Kidney capillary endothelial cell (primary cell): ENCODE measurements around the gene STX12.
"Not testable (repeated sequence)": the region's sequence is repeated elsewhere in the genome, so short reads cannot be mapped to it uniquely, and the experiment has no call there.

Experiments
- DNase-seq: peaks from one replicate; pipeline ENCODE4 v3.0.0-alpha.2; 2018; ENCODE audit warnings: low spot score

The STX12 gene

DNA sequence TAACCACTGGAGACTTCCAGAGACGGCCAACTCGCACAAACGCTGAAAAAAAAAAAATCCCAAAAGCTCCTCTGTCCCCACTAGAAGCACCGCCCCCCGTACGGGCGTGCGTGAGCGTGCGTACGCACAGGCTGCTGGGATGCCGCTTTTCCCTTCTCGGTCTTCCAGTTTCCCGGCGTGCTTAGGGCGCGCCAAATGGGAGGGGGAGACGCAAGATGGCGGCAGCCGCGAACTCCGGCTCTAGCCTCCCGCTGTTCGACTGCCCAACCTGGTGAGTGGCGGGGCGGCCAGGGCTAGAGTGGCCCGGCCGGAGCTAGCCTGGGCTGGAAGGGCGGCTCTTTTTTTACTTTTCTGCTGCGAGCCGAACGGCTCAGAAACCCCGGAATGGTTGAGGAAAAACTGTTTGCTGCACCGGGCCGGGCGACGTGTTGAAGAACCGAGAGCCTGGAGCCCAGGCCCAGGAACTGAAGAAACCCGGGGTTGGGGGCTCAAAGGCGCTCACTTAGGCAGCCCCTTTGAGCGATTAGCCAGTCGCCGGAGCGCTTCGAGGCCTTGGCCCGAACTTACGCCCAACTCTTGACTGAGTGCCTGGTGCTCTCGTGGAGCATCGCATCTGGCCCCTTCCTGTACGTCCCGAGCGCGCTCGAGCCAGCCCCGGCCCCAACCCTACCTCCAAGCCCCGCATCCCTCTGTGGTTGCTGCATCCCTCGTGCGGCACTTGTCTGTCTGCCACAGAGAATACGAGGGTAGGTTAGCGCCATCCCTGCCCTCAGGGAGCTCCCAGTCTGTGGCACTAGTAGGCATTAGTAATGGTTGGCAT, 57.8 kb downstream of the STX12 start, which contains the start of gene PPP1R8:
TSS of gene PPP1R8 (plus strand) at position 162 of the 820 bp plus-strand sequence. CDS start at position 216, 54 bp downstream.
- peak; percentile 89 for DNase-seq

DNA sequence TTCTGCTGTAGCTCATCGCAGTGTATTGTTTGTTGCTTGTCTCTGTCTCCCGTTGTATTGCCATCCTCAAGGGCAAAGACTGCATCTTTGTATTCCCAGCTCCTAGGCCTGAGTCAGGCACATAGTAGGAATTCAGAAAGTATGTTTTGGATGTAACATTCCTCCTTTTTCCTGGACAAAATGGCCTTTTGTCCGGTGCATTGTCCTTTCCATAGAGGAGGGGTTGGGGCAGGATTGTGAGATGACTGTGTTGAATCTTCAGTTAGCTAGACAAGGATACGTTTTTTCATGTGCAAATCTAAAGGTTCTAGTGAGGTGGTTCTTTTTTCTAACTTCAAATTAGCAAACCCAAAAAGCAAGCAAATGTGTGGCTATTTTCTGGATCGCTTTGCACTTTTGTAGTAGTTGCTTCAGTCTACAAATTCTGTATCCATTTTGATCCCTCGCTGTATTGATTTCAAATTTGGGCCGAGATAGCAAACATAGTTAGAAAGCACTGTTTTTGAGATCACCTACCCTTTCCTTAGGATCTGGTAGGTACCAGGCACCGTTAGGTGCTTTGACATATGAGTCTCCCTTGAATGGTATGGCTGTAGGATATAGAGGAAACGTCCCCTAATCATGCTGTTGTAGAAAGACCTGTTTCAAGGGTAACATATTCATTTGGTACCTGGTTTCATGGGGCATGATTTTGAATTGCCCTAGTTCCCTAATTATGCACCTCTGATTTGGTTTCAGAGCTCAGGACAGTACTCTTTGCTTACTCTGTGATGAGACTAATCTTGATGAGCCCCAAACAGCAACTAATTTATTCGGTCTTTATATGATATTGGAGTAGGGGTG, 58.8 kb downstream of the STX12 start:
- DNase-seq = peak; percentile 26

GRCh38 chr1:27832762-27833161, 59.7 kb downstream of the STX12 start:
- no peak for DNase-seq

DNA sequence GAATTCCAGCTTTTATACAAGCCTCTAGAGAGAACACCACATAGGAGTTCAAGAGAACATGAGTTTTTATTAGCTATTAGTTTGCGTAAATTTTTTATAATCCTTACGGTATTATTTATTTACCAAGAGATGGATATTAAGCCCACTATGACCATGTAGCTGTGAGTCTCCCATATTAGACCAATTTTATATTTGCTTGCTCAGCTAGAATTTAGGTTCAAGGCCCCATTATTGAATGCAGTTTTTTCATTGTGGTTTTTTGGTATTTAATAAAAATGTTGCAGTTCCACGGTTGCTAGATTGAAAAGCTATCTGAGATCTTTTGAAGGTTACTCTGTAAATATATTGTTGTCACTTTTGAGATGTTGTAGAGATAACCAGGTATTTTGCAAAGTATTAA, 60.5 kb downstream of the STX12 start:
- no peak for DNase-seq

DNA sequence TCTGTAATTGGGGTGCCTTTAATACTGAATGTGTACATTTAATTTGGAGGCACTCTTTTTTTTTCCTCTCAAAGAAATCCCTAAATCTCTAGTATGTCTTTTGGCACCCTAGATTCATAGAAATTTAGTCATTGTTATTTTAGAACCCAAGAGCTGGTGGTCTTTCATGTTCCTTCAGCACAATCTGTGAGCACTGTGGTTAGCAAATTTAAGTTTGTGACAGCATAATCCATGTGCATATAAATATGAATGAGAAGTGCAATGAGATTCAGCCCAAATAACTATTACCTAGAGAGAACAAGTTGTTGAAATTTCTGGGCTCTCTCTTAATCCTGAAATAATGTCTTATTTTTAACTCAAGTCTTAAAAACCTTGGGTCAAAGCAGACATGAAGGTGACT, 62.0 kb downstream of the STX12 start:
- DNase-seq = no peak

DNA sequence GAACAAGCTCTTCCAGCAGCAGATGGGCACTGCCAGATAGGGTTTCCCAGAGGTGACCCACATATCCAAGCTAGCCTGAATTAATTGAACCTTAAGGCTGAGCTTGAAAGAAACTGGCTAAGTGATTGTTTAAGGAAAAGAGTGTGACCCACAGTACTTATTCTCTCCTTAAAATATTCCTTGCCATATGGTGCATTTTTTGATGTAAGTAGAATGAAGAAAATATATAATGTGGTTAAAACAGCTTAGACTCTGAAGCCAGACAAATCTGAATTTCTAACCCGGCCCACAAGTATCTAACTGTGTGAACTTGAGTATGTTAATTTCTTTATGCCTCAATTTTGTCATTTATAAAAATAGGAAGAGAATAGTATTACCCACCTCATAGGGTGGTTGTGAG, 62.5 kb downstream of the STX12 start:
- no peak for DNase-seq

DNA sequence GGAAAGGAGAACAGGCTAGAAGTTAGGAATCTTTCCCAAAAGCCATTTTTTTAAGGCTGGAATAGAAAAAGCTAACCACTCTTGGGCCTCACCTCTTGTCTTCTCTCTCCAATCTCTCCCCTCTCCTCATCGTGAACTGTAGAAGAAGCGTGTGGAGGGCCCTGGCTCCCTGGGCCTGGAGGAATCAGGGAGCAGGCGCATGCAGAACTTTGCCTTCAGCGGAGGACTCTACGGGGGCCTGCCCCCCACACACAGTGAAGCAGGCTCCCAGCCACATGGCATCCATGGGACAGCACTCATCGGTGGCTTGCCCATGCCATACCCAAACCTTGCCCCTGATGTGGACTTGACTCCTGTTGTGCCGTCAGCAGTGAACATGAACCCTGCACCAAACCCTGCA, 76.9 kb downstream of the STX12 start:
- DNase-seq = no peak

DNA sequence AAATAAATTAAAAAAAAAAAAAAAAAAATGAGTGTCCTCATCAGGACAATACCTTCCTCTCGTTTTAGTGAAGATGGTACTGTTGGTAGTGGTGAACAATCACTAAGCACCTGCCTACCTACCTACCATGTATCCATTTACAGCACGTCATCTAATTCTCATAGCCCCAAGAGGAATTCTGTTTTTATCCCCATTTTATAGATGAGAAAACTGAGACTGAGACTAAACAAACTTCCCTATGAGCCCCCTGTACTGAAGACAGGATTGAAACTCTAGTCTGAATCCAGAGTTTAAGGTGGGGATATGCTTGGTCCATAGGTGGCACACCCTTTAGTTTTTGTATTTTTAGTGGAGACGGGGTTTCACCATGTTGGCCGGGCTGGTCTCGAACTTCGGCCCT, 82.1 kb downstream of the STX12 start:
- DNase-seq = no peak

DNA sequence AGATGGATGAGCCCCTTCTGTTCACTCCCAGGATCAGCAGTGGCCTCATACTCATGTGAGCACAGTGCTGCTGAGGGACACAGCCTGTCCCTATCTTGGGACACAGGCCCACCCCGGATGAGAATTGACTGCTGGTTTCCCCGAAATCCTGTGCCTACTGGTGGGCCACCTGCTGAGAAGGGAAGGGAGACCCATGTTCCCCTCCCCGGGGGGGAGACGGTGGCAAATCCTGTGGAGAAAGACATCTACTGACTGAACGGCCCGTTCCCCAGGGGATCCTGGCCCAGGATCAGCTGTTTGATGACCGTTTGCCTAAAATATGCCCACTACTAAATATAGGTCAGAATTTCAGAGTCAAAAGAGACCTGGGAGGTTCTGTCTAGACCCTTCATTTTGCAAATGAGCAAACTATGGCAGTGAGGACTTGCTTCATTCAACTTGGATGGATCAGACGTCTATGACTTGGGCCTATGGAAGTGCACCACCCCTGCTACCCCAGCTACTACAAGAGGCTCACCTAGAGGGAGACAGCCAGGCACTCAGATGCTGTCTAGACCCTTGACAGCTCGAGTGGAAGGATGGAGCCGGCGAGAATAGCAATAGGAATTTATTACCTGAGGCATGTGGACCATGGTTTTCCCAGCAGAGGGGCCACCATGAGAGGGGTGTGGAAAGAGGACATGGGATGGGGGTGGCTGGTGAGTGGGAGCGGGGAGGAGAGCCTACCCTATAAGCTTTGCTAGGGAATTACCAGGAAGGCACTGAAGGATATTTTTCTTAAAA, 83.7 kb downstream of the STX12 start:
- no peak for DNase-seq

DNA sequence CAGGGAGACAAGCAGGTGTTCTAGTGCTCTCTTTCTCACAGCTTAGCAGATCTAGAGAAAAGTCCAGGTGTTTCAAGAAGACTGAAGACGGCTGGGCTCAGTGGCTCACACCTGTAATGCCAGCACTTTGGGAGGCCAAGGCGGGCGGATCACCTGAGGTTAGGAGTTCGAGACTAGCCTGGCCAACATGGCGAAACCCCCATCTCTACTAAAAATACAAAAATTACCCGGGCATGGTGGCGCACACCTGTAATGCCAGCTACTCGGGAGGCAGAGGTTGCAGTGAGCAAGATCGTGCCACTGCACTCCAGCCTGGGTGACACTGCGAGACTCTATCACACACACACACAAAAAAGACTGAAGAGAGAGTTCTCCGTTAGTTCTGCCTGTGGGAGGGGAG, 84.5 kb downstream of the STX12 start:
- DNase-seq = not testable (repeated sequence)

GRCh38 chr1:27858072-27858948, 85.3 kb downstream of the STX12 start:
- DNase-seq = peak; percentile 72

GRCh38 chr1:27858949-27859576, 86.0 kb downstream of the STX12 start:
- DNase-seq = no peak

- DNase-seq = no peak
Observed at GRCh38 chr1:27861436-27861835, 88.4 kb downstream of the STX12 start.

GRCh38 chr1:27862004-27862403, 89.0 kb downstream of the STX12 start:
- no peak for DNase-seq

DNA sequence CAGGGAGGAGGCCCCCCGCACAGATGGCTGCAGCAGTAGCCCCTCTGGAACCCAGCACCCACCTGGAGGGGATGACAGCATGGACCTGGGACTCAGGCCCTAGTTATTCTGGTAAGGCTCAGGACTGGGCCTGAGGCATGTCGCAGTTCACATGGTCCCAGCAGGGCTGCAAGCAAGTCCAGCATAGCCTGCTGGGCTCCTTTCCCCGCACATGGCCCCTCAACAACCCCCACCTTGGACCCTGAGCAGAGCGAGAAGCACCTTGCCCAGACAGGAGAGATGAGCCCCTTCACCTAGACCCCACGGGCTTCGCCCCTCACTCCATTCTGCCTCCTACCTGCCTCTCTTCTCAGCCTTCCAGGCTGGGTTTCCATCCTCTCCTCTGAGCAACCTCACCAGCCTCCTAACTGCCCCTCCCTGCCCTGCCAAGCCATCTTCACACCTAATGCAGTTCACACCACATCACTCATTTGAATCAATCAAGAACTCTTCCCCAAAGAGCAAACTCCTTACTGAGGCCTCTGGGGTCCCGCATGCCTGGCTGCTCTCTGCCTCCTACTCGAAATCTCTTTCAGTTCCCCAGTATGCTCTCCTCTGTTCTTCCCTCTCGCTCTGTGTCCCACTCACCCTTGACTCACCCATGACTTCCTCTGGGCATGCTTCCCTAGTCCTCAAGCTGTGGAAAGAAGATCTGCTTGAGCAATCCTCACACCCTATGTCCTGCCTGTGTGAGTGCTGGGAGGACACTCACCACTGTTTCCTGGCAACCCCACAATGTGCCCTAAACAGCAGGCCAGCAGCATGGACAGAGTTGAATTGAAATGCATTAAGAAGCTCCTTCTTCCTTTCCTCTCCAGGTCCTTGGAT, 89.9 kb downstream of the STX12 start:
- peak; percentile 84 for DNase-seq

GRCh38 chr1:27863538-27863915, 90.5 kb downstream of the STX12 start:
- DNase-seq = no peak

GRCh38 chr1:27864264-27864895, 91.4 kb downstream of the STX12 start:
- no peak for DNase-seq

- no peak for DNase-seq
Observed at GRCh38 chr1:27865821-27866220, 92.8 kb downstream of the STX12 start.

DNA sequence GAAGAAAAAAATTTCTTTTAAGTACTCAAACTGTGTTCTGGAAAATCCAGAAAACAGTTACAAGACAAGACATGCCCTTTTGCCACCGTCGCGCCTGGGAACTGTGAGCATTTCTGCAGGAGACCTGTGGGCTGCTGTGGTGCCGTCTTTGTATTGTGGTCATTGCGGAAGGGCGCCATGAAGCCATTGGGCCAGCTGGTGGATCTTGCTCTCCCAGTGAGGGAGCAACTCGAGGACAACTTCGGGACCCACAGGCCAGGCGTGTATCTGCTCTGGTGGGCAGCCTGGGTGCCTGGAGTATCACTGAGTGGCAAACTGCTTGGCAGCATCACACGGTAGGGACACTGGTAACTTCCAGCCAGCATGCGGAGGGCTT, 95.5 kb downstream of the STX12 start:
- DNase-seq = no peak
